Mucosa of stomach (tissue), 1 donor: ENCODE results near the gene NPC1.
"Not testable (repeated sequence)": the region's sequence is repeated elsewhere in the genome, so short reads cannot be mapped to it uniquely, and the experiment has no call there.

ENCODE experiments used
- H3K27me3 ChIP-seq: one replicate; pipeline ENCODE4 v1.7.0; 2013; ENCODE audit warnings: mild to moderate bottlenecking, low read length; ENCODE audit not compliant: control insufficient read depth, insufficient read depth
- H3K36me3 ChIP-seq: one replicate; pipeline ENCODE4 v1.7.0; 2013; ENCODE audit warnings: low read length; ENCODE audit not compliant: control insufficient read depth, insufficient read depth
- H3K4me1 ChIP-seq: one replicate; pipeline ENCODE4 v1.7.0; 2013; ENCODE audit warnings: mild to moderate bottlenecking, low read length; ENCODE audit not compliant: control insufficient read depth, insufficient read depth
- H3K4me3 ChIP-seq: one replicate; pipeline ENCODE4 v1.7.0; 2013; ENCODE audit warnings: low read length
- H3K9ac ChIP-seq: one replicate; pipeline ENCODE4 v1.7.0; 2013; ENCODE audit warnings: mild to moderate bottlenecking, low read length, moderate library complexity
- H3K9me3 ChIP-seq: one replicate; pipeline ENCODE4 v1.7.0; 2013; ENCODE audit warnings: mild to moderate bottlenecking, low read length, moderate library complexity; ENCODE audit not compliant: control insufficient read depth
- donor health status: Pancreatic carcinoma.

The NPC1 gene

DNA sequence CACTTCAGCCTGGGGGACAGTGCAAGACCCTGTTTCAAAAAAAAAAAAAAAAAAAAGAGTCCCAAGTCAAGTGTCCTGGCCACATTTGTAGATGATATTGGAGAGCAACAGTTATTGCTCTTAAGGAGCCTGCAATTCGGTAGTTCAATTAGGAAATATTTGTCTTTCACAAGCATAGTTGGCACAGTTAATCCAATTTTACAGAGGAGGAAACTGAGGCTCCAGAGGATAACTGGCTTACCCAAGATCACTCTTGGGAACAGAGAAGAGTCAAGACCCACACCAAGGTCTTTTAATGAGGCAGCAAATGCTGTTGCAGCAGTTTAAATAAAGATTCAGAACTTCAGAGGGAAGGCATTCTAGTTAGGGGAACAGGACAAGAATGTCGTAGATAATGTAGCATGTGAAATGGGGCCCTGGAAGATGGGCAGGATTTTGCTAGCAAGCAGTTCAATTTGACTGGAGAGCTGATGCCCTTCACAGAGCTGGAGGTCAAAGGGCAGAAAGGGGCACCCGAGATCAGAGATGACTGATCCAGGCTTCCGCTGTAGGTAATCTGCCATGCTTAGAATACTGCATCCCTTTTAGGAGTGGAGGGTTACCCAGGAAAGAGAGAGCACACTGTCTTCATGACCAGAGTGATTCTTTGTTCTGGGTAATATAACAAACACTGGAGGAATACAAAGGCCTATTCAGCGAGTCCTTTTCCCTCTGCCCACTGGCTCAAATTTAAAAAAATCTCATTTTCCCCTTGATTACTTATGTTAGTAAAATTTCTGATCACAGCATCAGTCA lies 3.0 kb downstream of the NPC1 start:
- Histone ChIP-seq H3K36me3 (no peaks in the 10 kb centered on the region), H3K4me3 (no peak overlapping the region), H3K27me3 (no peaks in the 10 kb centered on the region), H3K9me3 (no peaks in the 10 kb centered on the region), H3K4me1 (peaks cover 24% of the 10 kb centered on the region), H3K9ac (no peak overlapping the region)

DNA sequence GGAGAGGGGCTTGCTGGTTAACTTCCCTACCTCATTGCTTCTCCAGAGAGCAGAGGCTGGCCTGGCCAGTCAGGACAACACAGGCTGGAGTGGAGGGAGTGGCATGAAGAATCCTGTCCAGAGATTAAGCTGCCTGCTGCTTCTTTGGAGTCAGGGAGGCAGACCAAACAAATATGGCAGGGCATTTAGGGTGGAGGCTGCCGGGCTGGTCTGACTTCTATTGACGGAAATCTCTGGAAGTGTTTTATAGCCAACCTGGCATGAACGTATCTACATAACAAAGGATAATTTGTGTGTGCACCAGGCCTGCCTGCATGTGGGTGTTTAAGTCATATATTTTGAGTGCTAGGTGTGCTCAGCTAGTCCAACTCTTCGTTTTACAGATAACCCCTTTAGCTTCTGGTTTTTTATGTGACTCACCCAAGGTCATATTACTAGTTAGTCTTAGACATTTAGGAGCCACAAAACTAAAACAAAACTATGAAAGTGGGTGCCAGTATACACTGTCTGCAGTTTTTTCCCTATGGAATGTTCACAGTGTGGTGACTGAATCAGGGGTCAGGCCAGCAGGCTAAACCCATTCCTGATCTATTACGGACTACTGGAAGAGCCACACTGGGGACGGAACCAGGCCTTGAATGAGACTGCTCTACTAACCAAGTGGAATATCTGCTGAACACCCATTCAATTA lies 5.5 kb downstream of the NPC1 start:
- H3K36me3 ChIP-seq, result no peaks in the 10 kb centered on the region
- H3K4me1 ChIP-seq, result peaks cover 18% of the 10 kb centered on the region
- H3K9me3 ChIP-seq, result no peaks in the 10 kb centered on the region
- no peak overlapping the region for H3K4me3 ChIP-seq
- no peak overlapping the region for H3K9ac ChIP-seq
- H3K27me3 ChIP-seq, result no peaks in the 10 kb centered on the region

DNA sequence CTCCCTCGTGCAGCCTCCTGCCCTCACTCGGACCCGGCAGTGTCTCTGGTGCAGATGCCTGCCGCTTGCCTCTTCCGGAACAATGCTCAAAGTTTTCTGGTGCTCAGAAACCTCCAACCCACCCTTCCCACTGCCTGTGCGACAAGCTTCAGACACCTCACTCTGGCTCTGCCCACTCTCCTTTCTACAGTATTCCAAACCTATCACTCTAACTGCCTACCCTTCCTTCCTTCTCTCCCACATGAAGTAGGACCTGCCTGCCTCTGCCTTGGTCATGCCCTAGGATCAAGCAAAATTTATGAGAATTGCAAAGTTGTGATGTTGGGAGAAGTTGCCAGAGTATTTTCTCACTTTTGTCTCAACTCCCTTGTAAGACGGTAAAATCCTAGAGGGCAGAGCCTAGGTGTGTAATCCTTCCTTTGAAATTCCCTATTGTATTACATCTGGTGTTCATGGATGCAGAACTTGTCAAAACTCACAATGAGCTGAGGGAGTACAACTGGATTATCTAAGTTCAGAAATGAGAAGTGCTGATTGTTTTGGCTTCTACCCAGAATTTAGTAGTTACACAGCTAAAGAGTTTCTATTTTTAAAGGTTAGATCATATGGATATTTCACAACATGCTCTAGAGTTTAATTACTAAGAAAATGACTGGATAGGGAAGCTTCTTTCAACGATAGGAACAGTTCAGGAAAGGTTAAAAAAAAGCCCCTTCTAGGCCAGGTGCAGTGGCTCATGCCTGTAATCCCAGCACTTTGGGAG lies 7.2 kb downstream of the NPC1 start:
- H3K27me3 ChIP-seq, result no peaks in the 10 kb centered on the region
- H3K4me3 ChIP-seq, result no peak overlapping the region
- H3K36me3 ChIP-seq, result no peaks in the 10 kb centered on the region
- H3K4me1 ChIP-seq, result peaks cover 22% of the 10 kb centered on the region
- H3K9ac ChIP-seq, result no peak overlapping the region
- no peaks in the 10 kb centered on the region for H3K9me3 ChIP-seq

DNA sequence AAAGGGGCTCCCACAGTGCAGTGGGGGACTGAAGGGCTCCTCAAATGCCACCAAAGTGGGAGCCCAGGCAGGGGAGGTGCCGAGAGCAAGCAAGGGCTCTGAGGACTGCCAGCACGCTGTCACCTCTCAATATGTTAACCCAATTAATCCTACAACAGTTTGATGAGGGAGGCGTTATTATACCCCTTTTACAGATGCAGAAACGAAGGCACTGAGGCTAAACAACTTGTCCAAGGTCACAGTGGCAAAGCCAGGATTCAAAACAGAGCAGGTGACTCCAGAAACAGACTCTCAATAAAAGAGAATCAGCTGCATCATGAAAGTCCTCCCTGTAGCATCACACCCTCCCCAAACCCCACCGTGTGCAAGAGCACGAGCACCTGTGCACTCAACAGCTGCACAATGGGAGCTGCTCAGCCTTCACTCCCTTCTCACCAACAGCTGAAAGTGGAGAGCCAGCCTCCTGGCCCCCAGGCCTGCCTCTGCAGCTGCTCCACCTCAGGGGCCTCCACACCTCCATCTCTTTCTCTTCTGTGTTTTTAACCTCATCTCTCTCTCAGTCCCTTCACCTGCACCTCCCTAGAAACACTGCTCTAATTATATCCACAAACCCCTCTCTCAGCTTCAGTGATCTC lies 8.1 kb downstream of the NPC1 start:
- no peaks in the 10 kb centered on the region for H3K9me3 ChIP-seq
- H3K9ac ChIP-seq, result no peak overlapping the region
- H3K27me3 ChIP-seq, result no peaks in the 10 kb centered on the region
- no peak overlapping the region for H3K4me3 ChIP-seq
- H3K4me1 ChIP-seq, result peaks cover 22% of the 10 kb centered on the region
- H3K36me3 ChIP-seq, result no peaks in the 10 kb centered on the region

DNA sequence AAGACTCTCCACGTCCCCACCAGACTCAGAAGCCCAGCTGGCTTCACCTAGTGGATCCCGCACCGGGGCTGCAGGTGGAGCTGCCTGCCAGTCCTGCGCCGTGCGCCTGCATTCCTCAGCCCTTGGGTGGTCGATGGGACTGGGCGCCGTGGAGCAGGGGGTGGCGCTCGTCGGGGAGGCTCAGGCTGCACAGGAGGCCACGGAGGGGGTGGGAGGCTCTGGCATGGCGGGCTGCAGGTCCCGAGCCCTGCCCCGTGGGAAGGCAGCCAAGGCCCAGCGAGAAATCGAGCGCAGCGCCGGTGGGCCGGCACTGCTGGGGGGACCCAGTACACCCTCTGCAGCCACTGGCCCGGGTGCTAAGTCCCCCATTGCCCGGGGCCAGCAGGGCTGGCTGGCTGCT lies 8.8 kb downstream of the NPC1 start:
- not testable (repeated sequence) for H3K9me3 ChIP-seq, H3K36me3 ChIP-seq, H3K9ac ChIP-seq, H3K4me3 ChIP-seq, H3K27me3 ChIP-seq
- peaks cover 20% of the 10 kb centered on the region for H3K4me1 ChIP-seq

DNA sequence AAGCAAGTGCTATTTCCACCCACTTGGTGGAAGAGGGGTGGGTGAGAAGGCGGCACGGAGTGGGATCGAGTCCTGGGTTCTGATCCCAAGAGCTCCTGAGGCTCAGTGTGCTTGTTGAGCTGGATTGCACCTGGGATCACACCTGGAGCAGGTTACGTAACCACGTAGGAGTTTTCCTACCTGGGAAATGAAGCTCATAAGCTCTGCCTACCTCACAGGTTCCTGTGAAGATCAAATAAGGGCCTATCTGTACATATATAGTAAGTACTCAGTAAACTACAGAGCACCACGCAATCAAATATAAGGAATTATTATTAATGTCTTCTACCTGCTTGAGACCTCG lies 11.0 kb downstream of the NPC1 start:
- Histone ChIP-seq H3K4me1 (peaks cover 10% of the 10 kb centered on the region), H3K9ac (no peak overlapping the region), H3K9me3 (no peaks in the 10 kb centered on the region), H3K4me3 (no peak overlapping the region), H3K27me3 (no peaks in the 10 kb centered on the region), H3K36me3 (no peaks in the 10 kb centered on the region)

DNA sequence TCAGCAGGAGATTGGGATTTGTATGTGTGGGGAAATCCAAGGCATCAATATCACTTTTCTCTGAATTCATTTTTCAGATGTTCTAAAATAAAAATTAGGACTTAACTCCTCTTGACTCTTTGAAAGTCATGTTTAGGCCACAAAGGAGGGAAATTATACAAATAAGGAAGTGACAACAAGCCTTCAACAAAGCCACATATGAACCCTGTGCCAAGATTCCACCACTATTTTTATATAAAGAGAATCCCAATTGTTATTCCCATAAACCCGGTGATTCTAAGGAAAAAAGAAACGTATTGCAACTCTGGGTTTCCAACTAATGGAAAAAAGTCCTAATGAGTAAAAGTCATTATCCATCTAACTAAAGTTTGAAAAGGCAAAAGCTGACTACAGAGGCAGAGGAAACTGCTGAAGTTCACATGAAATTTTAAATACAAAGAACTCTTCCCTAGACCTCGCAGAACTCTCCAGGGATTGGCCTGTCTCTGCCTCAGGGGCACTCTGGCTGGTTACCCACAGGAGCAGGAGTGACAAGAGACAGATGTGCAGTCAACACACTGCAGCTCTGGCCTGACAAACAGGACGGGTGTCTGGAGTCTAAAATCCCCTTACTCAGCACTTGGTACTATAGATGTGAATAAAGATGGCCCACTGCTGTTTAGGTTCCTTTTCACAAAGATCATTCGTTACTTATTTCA lies 11.5 kb downstream of the NPC1 start:
- peak overlapping the region; percentile 41 for H3K9ac ChIP-seq
- H3K27me3 ChIP-seq, result no peaks in the 10 kb centered on the region
- H3K4me1 ChIP-seq, result peaks cover 14% of the 10 kb centered on the region
- no peaks in the 10 kb centered on the region for H3K9me3 ChIP-seq
- no peaks in the 10 kb centered on the region for H3K36me3 ChIP-seq
- no peak overlapping the region for H3K4me3 ChIP-seq

DNA sequence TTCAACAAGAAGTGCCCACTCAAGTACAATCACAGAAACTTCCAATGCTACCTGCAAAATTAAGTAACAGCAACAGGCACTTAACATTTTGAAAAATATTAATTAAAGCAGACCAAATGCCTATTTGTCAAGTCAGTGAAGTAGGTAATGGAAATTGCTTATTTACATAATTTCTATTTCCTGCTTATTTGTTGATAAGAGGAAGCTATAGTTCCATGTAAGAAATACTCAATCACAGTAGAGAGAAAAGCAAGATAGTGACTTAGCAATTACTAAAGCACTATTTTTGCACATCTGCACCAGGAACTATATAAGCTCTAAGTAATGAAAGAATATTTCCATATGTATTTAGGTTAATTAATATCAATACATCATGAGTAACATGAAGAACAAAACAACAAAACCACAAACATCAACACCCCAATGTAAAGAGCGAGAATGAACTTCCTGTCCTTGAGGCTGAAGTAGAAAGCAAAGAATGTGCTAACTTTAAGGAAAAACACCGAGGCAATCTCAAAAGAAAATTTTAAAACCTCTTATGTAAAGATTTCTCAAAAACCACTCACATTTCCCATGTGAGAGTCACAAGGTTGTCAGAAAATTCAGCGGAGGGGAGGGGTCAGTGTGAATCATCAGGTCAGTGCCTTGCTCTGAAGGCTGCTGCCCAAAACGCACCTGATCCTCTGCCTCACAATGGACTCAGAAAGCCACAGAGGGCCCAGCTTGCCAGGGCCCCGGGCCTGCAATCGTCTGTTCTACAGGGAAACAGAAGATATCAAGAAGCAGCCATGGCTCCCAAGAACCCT lies 12.5 kb downstream of the NPC1 start:
- Histone ChIP-seq H3K9me3 (no peaks in the 10 kb centered on the region), H3K9ac (peak overlapping the region; percentile 41), H3K36me3 (no peaks in the 10 kb centered on the region), H3K27me3 (no peaks in the 10 kb centered on the region), H3K4me1 (peaks cover 18% of the 10 kb centered on the region), H3K4me3 (no peak overlapping the region)

DNA sequence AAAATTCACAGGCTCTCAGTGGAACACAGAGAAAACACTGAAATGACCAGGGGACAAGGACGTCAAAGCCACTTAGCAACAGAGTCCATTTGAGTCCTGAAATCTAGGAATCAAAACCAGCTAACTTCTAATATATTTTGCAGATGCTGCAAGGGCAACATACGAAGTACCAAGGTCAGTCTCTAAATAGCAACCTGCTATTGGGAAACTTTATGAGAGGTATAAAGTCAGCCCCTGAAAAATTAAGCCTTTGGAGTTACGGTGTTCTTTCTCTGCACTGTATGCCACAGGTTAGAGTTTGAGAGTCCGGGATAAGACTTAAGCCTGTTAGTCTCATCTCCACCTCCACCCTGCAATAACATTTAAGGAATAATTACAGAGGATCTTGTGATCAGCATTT lies 13.3 kb downstream of the NPC1 start:
- no peak overlapping the region for H3K4me3 ChIP-seq
- no peaks in the 10 kb centered on the region for H3K36me3 ChIP-seq
- H3K27me3 ChIP-seq, result no peaks in the 10 kb centered on the region
- H3K9ac ChIP-seq, result no peak overlapping the region
- peaks cover 18% of the 10 kb centered on the region for H3K4me1 ChIP-seq
- no peaks in the 10 kb centered on the region for H3K9me3 ChIP-seq

DNA sequence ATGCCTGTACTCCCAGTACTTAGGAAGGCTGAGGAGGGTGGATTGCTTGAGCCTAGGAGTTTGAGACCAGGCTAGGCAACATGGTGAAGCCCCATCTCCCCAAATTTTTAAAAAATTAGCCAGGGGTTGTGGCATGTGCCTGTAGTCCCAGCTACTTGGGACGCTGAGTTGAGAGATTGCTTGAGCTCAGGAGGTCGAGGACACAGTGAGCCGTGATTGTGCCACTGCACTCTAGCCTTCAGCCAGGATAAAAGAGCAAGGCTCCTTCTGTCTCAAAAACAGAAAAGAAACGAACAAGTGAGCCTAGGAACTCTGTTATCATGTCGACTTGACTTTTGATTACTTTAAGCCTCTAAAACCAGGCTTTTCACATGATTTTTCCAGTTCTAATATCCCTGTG lies 13.7 kb downstream of the NPC1 start:
- H3K9ac ChIP-seq, result no peak overlapping the region
- no peaks in the 10 kb centered on the region for H3K27me3 ChIP-seq
- H3K4me3 ChIP-seq, result no peak overlapping the region
- peaks cover 18% of the 10 kb centered on the region for H3K4me1 ChIP-seq
- no peaks in the 10 kb centered on the region for H3K9me3 ChIP-seq
- H3K36me3 ChIP-seq, result no peaks in the 10 kb centered on the region

DNA sequence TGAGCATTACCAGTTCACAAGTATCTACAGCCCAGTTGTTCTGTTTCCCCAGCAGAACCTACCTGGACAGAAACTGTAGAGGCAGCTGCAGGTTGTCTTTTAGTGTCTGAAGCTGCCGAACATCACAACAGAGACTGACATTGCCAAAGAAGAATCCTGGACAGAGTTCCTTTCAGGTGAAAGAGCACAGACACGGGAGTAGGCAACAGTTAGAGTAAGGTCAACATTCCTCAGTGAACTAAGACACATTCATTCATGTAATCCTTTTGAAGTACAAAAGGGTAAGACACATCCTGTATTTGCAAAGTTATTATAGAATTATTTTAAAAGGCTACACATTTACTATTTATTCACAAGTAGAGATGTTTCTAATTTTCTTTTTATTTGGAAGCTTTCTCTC lies 14.3 kb downstream of the NPC1 start:
- Histone ChIP-seq H3K9ac (no peak overlapping the region), H3K9me3 (no peaks in the 10 kb centered on the region), H3K4me3 (no peak overlapping the region), H3K36me3 (no peaks in the 10 kb centered on the region), H3K27me3 (no peaks in the 10 kb centered on the region), H3K4me1 (peaks cover 18% of the 10 kb centered on the region)
